PC-3 (cell line): ENCODE data around the gene LAT.

Experiments
- EZH2 ChIP-seq: fragments of 300-600 bp; sonication (generic); IDR thresholded peaks from one replicate; pipeline ENCODE4 v1.6.1; 2017; ENCODE audit warnings: antibody characterized with exemption, mild to moderate bottlenecking, low read length; ENCODE audit not compliant: unreplicated experiment
- EZH2phosphoT487 ChIP-seq: fragments of 300-600 bp; sonication (generic); IDR thresholded peaks from 2 replicates; pipeline ENCODE4 v1.6.1; 2018; ENCODE audit warnings: mild to moderate bottlenecking, antibody characterized with exemption, low read length, borderline replicate concordance
- TF ChIP-seq, protein P1 (sequence below): fragments of 300-600 bp; sonication (generic); conservative IDR thresholded peaks from 2 replicates; pipeline ENCODE4 v1.5.1; 2017; ENCODE audit warnings: antibody characterized with exemption, low read depth, mild to moderate bottlenecking, low read length

DNA sequence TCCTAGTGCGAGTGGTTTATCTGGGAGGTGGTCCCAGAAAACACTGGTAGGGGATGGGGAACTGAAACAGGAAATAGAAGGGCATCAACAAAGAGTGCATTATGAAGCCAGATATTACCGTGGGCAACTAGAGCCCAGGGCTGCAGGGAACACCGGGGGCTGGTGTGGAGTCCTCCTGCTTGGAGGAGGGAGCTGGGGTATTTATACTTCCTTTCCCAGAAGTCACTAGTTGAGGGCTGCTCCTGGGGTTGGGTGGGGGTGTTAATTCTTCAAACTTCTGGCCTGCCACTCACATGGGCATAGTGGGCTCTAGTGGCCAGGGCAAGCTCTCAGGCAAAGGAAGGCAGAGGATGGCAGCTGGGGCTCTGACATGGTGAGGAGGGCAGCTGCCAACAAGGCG is 14.7 kb downstream of the LAT start:
- TF ChIP-seq, protein P1, sequence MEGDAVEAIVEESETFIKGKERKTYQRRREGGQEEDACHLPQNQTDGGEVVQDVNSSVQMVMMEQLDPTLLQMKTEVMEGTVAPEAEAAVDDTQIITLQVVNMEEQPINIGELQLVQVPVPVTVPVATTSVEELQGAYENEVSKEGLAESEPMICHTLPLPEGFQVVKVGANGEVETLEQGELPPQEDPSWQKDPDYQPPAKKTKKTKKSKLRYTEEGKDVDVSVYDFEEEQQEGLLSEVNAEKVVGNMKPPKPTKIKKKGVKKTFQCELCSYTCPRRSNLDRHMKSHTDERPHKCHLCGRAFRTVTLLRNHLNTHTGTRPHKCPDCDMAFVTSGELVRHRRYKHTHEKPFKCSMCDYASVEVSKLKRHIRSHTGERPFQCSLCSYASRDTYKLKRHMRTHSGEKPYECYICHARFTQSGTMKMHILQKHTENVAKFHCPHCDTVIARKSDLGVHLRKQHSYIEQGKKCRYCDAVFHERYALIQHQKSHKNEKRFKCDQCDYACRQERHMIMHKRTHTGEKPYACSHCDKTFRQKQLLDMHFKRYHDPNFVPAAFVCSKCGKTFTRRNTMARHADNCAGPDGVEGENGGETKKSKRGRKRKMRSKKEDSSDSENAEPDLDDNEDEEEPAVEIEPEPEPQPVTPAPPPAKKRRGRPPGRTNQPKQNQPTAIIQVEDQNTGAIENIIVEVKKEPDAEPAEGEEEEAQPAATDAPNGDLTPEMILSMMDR, result no peak
- TF ChIP-seq EZH2, result no peak
- TF ChIP-seq EZH2phosphoT487, result no peak
